Activated CD4-positive, alpha-beta T cell treated with anti-CD3 and anti-CD28 coated beads, Interleukin-10, Interleukin-2, amounts not matched to agents 100 ng/mL and 50 ng/mL, durations not matched to agents 16 hours and 8 hours (primary cell): ENCODE measurements around the gene PPP1R12A.
"Not testable (repeated sequence)": the region's sequence is repeated elsewhere in the genome, so short reads cannot be mapped to it uniquely, and the experiment has no call there.

Source experiments
- DNase-seq: peaks from one replicate; pipeline ENCODE4 v3.0.0-alpha.2; 2020

PPP1R12A gene

DNA sequence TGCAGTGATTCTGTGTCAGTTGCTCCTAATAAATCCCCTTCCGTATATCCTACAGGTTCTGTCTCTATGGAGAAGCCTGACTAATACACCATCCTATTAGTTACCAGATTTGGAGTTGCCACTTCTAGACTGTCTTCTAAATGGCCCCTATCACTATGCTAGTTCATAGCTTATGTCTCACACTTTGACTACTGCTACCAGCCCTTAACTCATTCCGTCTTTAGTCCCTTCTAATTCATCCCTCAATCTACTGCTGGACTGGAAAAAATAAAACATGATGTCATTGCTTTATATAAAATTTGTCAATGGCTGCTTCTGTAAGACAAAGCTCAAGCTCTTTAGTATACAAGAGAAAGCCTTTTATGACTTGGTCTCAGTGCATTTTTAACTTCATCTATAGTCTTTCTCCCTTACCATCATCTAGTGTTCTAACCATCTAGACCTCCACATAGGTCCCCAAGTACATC lies 99.5 kb downstream of the PPP1R12A start:
- DNase-seq = no peak

DNA sequence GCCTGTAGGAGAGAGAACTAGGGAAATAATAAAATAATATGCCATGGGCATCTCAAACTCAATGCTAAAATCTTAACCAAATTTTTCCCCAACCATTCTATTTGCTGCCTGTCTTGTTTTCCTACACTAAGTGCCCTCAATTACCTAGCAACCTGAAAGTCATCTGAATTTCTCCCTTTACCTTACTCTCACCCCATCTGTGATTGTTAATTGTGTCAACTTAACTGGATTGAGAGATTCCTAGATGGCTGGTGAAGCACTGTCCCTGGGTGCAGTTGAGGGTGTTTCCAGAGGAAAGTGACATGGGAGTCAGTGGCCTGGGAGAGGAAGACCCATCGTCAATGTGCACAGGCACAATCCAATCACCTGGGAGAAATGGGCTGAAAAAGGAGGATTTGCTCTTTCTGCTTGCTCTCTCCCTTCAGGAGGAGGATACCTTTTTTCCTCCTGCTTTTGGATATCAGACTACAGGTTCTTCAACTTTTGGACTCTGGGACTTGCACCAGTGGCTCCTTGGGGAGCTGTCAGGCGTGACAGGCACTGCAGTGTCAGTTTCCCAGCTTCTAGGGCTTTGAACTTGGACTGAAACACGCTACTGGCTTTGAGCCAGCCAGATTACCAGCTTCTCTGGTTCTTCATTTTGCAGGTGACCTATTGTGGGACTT lies 100.1 kb downstream of the PPP1R12A start:
- no peak for DNase-seq

DNA sequence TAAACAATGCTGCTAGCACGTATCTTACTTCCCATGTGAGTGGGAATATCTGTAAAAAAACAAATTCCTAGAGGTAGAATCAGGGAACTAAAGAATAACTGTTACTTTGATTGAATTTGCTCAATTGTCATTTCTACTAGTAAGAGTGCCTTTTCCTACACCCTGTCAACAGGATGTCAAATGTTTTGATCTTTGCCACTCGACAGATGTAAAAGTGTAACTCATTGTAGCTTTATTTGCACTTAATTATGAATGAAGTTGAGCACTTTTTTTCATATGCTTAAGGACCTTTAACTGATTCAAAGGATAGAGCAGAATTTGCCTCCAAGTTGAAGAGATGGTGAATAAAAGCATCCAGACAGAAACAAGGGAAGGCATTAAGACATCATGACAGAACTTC lies 104.5 kb downstream of the PPP1R12A start:
- DNase-seq = no peak

DNA sequence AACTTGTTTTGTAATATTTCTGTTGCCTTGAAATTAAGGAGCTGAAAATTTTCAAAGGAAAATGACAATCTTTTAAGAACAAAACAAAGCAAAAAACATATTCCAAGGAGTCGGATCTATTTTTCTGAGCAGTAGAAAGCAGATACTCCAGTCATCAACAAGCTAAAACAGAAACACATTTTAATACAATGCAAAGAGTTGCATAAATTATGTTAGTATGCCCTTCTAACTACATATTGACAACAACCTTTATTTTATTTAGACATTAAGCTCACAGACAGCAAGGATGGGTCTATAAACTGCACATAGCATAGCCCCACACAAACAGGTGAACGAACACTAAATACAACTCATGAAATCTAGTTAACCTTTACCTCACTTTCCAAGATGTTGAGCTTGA lies 106.0 kb downstream of the PPP1R12A start:
- no peak for DNase-seq

DNA sequence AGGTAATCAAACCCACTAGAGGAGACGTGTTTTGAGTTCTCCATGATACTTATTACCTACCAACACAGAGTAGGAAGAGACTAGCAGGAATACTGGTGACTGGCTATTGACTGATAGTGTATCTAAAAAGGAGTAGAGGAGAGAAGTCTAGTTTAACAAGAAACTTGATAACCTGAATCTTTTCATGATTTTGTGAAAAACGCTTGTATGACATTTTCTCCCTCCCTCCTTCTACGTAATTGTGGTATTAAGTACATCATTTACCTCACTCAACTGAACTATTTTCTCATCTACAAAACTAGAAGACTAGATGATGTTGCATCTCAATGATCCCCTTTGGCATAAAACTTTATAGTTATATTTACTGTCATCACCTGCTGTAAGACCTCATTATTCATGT lies 107.4 kb downstream of the PPP1R12A start:
- DNase-seq = no peak

DNA sequence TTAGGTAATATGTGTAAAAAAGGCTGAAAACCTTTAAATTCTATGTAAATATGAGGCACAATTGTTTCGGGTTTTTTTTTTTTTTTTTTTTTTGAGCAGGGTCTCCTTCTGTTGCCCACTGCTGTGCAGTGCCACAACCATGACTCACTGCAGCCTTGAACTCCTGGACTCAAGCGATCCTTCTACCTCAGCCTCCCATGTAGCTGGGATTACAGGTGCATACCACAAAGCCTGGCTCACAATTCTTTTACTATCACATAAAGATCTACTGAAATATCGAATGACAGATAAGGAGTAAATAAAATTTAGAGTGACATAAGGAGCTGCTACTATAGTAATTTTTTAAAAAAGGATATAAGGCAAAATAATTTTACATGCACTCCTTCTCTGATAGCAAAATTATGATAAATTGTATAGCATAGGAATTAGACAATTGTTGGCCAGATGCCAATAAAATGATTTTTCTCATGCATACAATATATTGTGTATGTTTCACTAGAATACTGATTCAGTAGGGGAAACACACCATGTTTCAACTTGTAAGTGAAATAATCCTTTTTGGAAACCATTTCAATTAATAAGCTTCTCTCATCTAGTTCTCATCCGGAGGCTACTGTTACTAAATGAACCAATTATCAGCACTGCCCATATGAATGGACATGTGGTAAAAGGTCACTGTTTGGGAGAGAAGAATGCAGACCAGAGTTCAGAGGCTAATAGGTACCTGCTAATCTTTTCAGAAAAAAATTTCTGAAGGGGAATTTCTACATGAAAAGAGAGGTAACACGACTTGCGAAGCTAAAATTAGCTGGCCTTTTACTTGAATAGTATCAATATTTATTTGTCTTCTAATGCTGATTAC lies 108.4 kb downstream of the PPP1R12A start:
- DNase-seq = no peak

DNA sequence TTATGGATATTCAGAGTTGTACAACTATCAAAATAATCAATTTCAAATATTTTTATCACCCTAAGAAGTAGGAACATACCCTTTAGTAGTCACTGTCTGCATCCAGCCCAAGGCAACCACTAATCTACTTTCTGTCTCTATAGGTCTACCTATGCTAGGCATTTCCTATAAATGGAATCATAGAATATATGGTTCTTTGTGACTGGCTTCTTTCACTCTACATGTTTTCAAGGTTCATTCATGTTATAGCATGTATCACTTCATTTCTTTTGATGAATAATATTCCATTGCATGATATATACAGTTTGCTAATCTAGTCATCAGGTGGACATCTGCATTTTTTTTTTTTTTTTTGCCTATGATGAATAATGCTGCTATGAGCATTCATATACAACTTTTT lies 112.4 kb downstream of the PPP1R12A start:
- DNase-seq = no peak

DNA sequence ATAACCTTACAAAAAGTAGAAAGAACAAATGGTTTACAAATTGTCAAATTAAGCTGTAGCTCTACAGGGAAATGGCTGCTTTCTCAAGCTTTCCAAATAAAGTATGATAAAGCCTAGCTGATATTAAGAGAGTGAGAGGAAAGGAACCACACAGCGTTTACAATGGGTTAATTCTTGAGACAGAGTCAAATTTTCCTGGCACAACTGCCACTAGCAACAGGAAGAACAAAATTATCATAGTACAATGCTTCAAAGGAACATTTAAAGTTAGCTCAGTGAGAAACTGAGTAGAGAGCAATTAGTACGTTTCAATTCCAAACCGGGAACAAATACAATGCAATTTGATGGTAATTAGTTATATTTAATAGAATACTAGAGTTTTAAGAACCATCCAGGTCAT lies 116.0 kb downstream of the PPP1R12A start:
- DNase-seq = no peak

DNA sequence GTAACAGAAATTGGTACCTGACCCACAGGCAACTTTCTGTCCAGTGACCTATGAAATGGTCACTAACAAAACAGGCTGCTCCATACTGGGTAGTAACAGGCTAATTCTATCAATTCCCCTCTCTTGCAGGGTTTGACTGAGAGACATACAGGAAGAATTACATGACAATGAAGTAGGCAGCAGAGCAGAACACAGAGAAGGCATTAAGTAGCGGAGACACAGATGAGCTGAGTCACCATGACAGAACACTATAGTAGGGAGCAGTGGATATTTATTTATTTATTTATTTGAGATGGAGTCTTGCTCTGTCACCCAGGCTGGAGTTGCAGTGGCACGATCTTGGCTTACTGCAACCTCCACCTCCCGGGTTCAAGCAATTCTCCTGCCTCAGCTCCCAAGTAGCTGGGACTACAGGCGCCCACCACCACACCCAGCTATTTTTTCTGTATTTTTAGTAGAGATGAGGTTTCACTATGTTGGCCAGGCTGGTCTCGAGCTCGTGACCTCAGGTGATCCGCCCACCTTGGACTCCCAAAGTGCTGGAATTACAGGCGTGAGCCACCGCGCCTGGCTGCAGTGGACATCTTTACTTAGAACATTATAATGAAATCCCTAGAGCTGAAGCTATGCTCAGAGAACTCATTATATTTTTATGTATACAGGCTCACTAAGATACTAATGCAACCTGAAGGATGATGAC lies 150.4 kb downstream of the PPP1R12A start:
- not testable (repeated sequence) for DNase-seq

DNA sequence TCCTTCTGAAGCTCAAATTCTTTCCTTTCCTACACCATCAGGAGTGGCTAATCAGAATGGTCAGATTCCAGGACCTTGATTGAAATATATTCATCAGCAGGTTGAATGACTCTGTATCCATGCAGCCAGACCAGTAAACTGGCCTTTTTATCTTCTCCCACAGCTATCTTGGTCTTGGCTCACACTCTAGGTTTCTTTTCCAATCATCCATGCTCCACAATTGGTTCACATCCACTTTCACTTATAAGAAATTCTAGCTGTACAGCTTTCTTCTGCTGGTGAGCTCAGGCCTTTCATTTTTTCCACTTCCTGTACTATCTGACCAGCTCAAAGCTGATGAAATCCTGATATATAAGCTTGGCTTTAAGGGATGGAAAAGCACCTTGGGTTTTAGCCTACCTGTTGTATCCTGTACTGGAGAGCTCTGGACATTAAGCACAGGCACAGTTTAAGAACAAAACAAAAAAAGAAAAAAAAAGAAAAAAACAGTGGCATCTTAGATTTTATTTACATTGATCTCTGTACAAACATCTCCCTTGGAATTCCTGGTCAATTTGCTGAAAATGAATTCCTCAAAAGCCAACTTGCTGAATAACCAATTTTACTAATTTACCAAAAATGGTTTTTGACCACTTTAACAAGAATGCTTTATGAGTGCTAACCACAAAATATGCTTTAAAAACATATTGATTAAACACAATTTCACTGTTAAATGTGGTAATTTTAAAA lies 152.6 kb downstream of the PPP1R12A start:
- DNase-seq = no peak

DNA sequence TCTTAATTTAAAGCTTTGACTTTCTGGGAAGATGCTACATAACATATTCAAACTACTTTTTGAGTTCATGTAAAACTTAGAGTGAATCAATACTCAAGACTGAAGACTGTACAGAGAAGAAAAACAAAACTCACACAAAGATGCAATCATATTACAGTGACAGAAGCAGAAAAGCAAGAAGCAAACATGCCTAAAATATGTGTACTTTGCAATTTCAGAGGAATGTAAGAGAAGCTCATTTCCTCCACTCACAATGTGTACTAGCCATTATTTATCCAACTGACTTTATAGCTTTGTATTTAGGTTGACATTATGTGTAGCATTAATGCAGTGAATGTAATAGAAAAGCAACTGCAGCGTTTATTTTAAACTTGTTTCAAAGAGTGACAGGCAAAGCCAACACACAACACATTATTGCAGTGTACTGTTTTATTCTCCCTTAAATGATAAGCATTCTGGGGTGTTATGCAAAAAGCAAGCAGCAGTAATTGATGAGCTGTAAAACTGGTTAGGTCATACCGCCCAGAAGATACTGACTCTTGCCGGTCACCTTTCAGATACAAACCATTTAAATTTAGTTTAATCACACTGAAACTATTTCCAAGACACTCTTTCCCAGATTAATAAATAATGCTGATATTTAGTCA lies 156.0 kb downstream of the PPP1R12A start:
- no peak for DNase-seq

DNA sequence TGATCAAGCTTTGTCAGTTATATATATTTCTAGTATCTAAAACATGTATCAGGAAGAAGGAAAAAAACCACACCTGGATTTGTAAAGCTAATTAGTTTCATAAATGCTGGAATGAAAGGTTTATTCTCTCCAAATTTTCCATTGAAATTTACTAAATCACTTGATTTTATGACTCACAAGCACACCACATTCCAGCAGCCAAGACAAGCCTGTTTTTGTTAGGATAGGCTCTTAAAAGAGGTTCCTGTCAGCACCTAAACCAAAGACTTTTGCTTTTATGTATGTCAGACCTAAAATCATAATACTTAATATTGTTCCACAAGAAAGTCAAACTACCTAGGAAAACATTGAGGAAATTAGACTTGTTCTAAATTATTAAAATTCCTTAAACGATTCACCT lies 158.8 kb downstream of the PPP1R12A start:
- no peak for DNase-seq

DNA sequence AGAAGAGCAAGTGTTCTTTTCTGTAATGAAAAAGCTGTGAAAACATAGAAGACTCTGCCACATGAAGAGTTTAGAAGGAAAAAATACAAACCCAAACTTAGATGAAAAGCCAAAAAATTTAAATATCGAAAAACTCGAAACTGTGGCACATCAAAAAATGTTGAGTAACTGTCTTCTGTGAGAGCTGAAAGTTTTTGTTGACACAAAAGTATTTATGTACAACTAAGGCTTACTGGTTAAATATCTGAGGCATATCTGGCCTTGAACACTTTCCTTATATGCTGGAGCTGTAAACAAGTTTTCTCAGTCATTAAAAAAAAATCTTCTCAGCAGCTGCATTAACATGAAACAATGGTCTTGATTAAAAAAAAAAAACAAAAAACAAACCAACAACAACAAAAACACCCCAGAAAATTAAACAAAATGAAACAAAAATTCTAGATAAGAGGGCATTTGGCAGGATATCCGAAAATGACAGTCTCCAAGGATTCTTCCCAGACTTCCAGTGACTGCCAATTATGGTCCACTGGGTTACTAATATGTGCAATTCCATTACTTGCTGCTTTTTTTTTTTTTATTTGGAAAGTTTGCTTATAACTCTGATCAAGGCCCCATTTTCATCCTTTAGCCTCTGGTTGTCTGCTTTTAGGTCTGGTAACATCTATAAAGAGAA lies 159.4 kb downstream of the PPP1R12A start:
- DNase-seq = no peak

DNA sequence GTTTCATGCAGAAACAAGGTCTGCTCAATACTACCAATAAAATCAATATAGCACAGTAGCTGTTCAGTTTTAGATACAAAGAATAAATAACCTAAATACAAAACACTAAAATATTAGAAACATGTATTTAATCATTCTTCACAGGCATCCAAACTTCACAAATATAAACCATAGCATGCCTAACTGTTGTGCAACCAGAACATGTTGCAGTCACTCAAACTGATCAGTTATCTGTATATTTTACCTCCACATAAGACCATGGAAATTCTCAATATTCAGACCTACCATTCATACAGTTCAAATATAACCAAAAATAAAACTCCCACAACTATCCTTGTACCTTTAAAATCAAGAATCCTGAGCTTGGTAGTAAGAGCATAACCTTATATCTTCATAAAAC lies 161.0 kb downstream of the PPP1R12A start:
- no peak for DNase-seq

DNA sequence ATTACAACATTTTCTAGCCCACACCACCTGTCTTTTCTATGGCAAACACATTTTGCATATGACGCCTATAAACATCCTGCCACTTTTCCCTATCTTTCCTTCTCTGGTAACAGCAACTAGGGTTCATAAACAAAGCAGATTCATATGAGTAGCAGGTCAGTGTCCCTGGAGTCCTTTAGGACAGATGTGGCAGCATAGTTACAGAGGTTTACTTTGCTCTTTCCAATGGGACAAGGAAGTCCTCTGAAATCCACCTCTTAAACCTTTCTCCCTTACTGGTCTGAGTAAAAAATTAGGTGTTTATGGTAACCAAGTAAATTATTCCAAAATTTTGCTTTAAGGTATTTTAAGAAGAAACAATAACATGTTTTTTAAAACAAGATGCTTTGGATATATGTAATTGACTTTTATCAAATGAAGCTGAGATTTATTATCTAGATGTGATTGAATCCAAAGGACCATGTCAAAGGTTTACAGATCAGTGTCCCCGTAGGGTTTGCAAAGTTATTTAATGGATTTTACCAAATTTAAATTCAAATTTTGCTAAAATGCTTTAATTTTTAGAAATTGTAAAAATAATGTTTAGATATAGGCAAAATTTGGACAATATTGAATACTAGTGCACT lies 164.9 kb downstream of the PPP1R12A start:
- DNase-seq = no peak

DNA sequence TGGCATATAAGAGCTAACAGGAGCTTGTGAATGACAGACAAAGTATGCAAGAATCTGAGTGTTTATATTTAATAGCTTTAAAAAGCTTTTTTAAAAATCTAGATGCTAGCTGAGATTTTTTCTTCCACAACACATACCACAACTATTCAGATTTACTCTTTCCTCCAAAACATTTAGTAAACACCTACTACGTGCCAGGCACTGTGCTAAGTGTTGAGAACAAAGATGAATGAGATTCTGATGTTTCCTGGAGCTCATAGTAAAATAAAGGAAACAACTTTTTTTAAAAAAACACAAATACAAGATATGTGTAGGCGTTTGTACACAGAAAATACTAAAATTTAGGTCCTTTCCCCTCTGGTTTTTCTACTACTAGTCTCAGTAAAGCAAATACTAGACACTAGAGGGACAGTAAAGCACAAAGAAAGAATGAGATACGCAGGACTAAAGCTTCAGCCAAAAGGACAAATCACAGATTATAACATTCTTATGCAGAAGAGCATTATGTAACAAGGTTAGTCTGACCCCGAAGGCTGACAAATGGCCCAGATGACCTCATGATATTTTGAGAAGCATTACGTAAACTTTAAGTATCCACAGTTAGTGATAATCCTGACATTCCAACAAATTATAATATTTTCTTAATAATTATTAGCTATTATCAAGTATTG lies 165.6 kb downstream of the PPP1R12A start:
- DNase-seq = no peak

DNA sequence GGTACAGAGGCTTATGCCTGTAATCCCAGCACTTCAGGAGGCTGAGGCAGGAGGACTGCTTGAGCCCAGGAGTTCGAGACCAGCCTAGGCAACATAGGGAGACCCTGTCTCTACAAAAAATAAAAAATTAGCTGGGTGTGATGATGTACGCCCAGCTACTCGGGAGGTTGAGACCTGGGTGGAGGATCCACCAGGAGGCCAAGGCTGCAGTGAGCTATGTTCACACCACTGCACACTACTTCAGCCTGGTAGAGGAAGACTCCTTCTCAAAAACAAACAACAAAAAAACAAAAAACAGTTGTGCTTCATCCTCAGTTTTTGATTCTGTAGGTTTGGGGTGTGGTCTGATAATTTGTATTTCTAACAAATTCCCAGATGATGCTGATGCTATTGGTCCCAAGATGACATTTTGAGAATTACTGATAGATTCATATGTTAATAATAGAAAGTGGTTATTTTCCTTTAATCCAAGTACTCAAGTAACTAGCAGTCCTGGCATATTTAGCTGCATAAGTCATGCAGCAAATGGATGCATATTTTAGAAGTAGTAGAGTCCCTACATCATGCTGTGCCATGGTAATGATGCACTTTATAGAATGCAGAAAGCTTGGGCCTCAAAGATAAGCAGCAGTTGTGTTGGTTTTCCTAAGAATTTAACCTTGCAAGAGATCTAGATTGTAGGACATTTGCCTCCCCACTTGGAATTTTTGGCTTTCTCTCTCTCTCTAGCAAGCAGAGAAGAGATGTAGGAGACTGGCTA lies 168.0 kb downstream of the PPP1R12A start:
- DNase-seq = no peak

DNA sequence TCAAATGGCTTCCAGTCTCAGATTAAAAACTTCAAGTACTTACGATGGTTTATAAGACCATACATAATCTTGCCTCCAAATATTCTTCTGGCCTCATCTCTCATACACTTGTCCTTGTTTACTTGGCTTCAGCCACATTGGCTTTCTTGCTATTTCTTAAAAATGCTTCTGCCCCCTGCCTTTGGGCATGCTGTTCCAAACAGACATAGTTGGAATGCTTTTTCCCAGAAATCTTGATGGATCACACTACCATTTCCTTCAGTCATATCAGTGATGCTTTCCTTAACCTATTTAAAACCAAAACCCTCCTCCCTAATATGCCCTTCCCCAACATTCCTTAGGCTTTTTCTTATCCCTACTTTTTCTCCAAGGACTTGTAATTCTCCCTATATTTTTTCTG lies 169.7 kb downstream of the PPP1R12A start:
- DNase-seq = no peak

DNA sequence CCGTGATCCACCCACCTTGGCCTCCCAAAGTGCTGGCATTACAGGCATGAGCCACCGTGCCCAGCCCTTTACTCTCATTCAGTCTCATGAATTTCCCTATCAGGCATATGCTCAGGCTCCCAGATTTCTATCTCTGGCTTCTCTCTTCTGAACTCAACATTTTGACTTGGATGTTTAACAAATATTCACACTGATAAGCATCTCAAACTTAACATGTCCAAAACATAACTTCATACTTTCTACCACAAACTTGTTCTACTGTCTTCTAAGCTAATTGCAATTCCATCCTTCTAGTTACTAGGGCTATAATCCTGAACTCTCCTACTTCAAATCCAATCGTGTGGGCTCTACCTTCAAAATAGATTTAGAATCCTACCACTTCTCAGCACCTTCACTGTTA lies 170.3 kb downstream of the PPP1R12A start:
- DNase-seq = no peak
